ENCODE data around the gene PAK1. TPM values are rescaled to one million over a fixed set of nuclear protein-coding genes. Genes with fewer than 3 reads are reported as not detected.
"Not testable (repeated sequence)": the region's sequence is repeated elsewhere in the genome, so short reads cannot be mapped to it uniquely, and the experiment has no call there.

Gene PAK1
- total RNA-seq, 1 donor from 2014 or later: 41.0 TPM

GRCh38 chr11:77386178-77386577 is 87.7 kb downstream of the PAK1 start:
- Histone ChIP-seq H3K4me2 (ENCODE audit: low read length) (no peak overlapping the region), H3K27me3 (ENCODE audit: insufficient read depth, low read length) (no peaks in the 10 kb centered on the region), H3K79me2 (ENCODE audit: insufficient read depth, low read length) (no peaks in the 10 kb centered on the region), H3K9me3 (ENCODE audit: insufficient read depth, low read depth, low read length) (no peaks in the 10 kb centered on the region), H3K36me3 (ENCODE audit: insufficient read depth, low read length) (no peaks in the 10 kb centered on the region), H3K4me3 (ENCODE audit: insufficient read depth, low read depth, low read length) (no peak overlapping the region), H2AFZ (ENCODE audit: low read depth, low read length) (no peak overlapping the region), H3K27ac (ENCODE audit: low read depth, low read length) (no peak overlapping the region), H4K20me1 (ENCODE audit: insufficient read depth, low read length) (no peaks in the 10 kb centered on the region), H3K4me1 (ENCODE audit: insufficient read depth, low read length) (peaks cover 2% of the 10 kb centered on the region), H3K9ac (ENCODE audit: low read length) (no peak overlapping the region)
- Mint-ChIP-seq H3K27ac (ENCODE audit: unreplicated experiment) (no peak overlapping the region), H3K4me1 (ENCODE audit: low read depth, unreplicated experiment) (peaks cover 19% of the 10 kb centered on the region), H3K36me3 (ENCODE audit: low read depth, unreplicated experiment) (peaks cover 9% of the 10 kb centered on the region), H3K9me3 (ENCODE audit: unreplicated experiment) (no peaks in the 10 kb centered on the region), H3K27me3 (ENCODE audit: low read depth, unreplicated experiment) (no peaks in the 10 kb centered on the region), H3K4me3 (ENCODE audit: unreplicated experiment) (no peak overlapping the region)
- no peak for TF ChIP-seq CTCF (IDR thresholded peaks at IDR 0.05; ENCODE audit: insufficient read depth, low read depth, low read length)
- no peak for TF ChIP-seq EZH2 (IDR thresholded peaks at IDR 0.05; ENCODE audit: insufficient read depth, low read length)
- DNase-seq (ENCODE audit: low read depth) (peak; percentile 45), FAIRE-seq (no peak)

GRCh38 chr11:77385255-77385771 is 88.6 kb downstream of the PAK1 start:
- not testable (repeated sequence) for H3K27me3 ChIP-seq (ENCODE audit: insufficient read depth, low read length); H3K4me1 ChIP-seq (ENCODE audit: insufficient read depth, low read length); FAIRE-seq; H2AFZ ChIP-seq (ENCODE audit: low read depth, low read length); H3K4me3 ChIP-seq (ENCODE audit: insufficient read depth, low read depth, low read length); H3K27ac Mint-ChIP-seq (ENCODE audit: unreplicated experiment); H3K9me3 Mint-ChIP-seq (ENCODE audit: unreplicated experiment); H3K79me2 ChIP-seq (ENCODE audit: insufficient read depth, low read length); H3K9me3 ChIP-seq (ENCODE audit: insufficient read depth, low read depth, low read length); H4K20me1 ChIP-seq (ENCODE audit: insufficient read depth, low read length); DNase-seq (ENCODE audit: low read depth); H3K36me3 ChIP-seq (ENCODE audit: insufficient read depth, low read length); H3K27me3 Mint-ChIP-seq (ENCODE audit: low read depth, unreplicated experiment); H3K36me3 Mint-ChIP-seq (ENCODE audit: low read depth, unreplicated experiment); H3K27ac ChIP-seq (ENCODE audit: low read depth, low read length); H3K9ac ChIP-seq (ENCODE audit: low read length); H3K4me3 Mint-ChIP-seq (ENCODE audit: unreplicated experiment); H3K4me2 ChIP-seq (ENCODE audit: low read length)
- H3K4me1 Mint-ChIP-seq (ENCODE audit: low read depth, unreplicated experiment): peaks cover 27% of the 10 kb centered on the region

GRCh38 chr11:77384571-77384970 is 89.3 kb downstream of the PAK1 start:
- Histone ChIP-seq H4K20me1 (ENCODE audit: insufficient read depth, low read length) (no peaks in the 10 kb centered on the region), H3K27ac (ENCODE audit: low read depth, low read length) (no peak overlapping the region), H2AFZ (ENCODE audit: low read depth, low read length) (no peak overlapping the region), H3K27me3 (ENCODE audit: insufficient read depth, low read length) (no peaks in the 10 kb centered on the region), H3K36me3 (ENCODE audit: insufficient read depth, low read length) (no peaks in the 10 kb centered on the region), H3K79me2 (ENCODE audit: insufficient read depth, low read length) (no peaks in the 10 kb centered on the region), H3K4me3 (ENCODE audit: insufficient read depth, low read depth, low read length) (no peak overlapping the region), H3K4me1 (ENCODE audit: insufficient read depth, low read length) (peaks cover 5% of the 10 kb centered on the region), H3K9ac (ENCODE audit: low read length) (no peak overlapping the region), H3K9me3 (ENCODE audit: insufficient read depth, low read depth, low read length) (no peaks in the 10 kb centered on the region), H3K4me2 (ENCODE audit: low read length) (no peak overlapping the region)
- TF ChIP-seq CTCF (IDR thresholded peaks at IDR 0.05; ENCODE audit: insufficient read depth, low read depth, low read length) (no peak), EZH2 (IDR thresholded peaks at IDR 0.05; ENCODE audit: insufficient read depth, low read length) (no peak)
- peaks cover 27% of the 10 kb centered on the region for H3K4me1 Mint-ChIP-seq (ENCODE audit: low read depth, unreplicated experiment)
- no peak overlapping the region for H3K4me3 Mint-ChIP-seq (ENCODE audit: unreplicated experiment)
- H3K27me3 Mint-ChIP-seq (ENCODE audit: low read depth, unreplicated experiment): no peaks in the 10 kb centered on the region
- H3K27ac Mint-ChIP-seq (ENCODE audit: unreplicated experiment): no peak overlapping the region
- no peaks in the 10 kb centered on the region for H3K9me3 Mint-ChIP-seq (ENCODE audit: unreplicated experiment)
- H3K36me3 Mint-ChIP-seq (ENCODE audit: low read depth, unreplicated experiment): peaks cover 8% of the 10 kb centered on the region
- DNase-seq (ENCODE audit: low read depth): peak; percentile 14
- FAIRE-seq: no peak

GRCh38 chr11:77383349-77383748 is 90.5 kb downstream of the PAK1 start:
- DNase-seq (ENCODE audit: low read depth); H3K4me3 ChIP-seq (ENCODE audit: insufficient read depth, low read depth, low read length); H3K27ac ChIP-seq (ENCODE audit: low read depth, low read length); H3K4me2 ChIP-seq (ENCODE audit: low read length); H3K9me3 ChIP-seq (ENCODE audit: insufficient read depth, low read depth, low read length); H3K27me3 Mint-ChIP-seq (ENCODE audit: low read depth, unreplicated experiment); H3K9ac ChIP-seq (ENCODE audit: low read length); H4K20me1 ChIP-seq (ENCODE audit: insufficient read depth, low read length); FAIRE-seq; H3K4me3 Mint-ChIP-seq (ENCODE audit: unreplicated experiment); H3K9me3 Mint-ChIP-seq (ENCODE audit: unreplicated experiment); H3K27ac Mint-ChIP-seq (ENCODE audit: unreplicated experiment); H3K79me2 ChIP-seq (ENCODE audit: insufficient read depth, low read length); H3K27me3 ChIP-seq (ENCODE audit: insufficient read depth, low read length); H2AFZ ChIP-seq (ENCODE audit: low read depth, low read length); H3K36me3 ChIP-seq (ENCODE audit: insufficient read depth, low read length): not testable (repeated sequence)
- H3K36me3 Mint-ChIP-seq (ENCODE audit: low read depth, unreplicated experiment): peaks cover 11% of the 10 kb centered on the region
- H3K4me1 ChIP-seq (ENCODE audit: insufficient read depth, low read length): peaks cover 11% of the 10 kb centered on the region
- peaks cover 29% of the 10 kb centered on the region for H3K4me1 Mint-ChIP-seq (ENCODE audit: low read depth, unreplicated experiment)
